Measurements from ENCODE around the gene TFAP2E. TPM values are rescaled to one million over a fixed set of nuclear protein-coding genes. Genes with fewer than 3 reads are reported as not detected.

Gene TFAP2E
- total RNA-seq, 1 donor from 2014 or later = 3.6 TPM

DNA sequence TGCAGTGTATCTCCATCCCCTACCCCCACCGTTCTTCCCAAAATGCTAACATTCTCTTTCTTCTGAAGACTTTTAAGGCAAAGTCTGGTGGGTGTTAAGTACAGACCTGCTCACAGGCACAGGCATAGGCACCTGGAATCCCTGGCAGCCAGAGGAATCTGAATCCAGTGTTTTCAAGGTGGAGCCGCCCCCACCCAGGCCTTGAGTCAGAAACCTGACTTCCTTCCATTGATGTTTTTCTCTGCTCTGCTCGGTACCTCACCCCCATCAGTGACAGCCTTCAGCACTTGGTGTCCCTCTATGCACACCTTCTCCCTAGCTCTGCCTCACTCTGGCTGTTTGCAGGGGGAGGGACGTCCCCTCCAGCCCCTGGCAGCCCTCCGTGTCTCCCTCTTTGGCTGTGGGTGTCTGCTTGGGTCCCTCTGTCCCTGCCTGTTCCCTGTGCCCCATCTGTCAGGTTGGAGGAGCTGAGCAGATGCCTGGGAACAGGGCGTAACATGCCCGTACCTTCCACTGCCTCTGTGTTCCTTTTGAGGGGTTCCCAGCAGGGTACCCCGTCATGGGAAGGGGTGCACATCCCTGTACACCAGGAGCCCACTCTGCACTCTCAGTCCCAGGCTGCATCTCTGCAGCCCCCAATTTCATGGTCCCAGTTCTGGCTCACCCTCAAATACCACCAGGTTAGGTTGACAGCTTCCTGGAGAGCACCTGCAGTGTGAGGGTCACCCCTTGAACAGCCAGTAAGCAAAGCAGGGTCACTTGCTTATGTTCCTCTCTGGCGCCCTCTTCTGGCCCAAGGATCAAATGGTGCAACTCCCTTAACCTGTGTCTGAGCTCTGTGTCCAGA is 8.9 kb upstream of the TFAP2E start:
- peak; percentile 85 for DNase-seq (ENCODE audit: low spot score)
- TF ChIP-seq, protein P1, sequence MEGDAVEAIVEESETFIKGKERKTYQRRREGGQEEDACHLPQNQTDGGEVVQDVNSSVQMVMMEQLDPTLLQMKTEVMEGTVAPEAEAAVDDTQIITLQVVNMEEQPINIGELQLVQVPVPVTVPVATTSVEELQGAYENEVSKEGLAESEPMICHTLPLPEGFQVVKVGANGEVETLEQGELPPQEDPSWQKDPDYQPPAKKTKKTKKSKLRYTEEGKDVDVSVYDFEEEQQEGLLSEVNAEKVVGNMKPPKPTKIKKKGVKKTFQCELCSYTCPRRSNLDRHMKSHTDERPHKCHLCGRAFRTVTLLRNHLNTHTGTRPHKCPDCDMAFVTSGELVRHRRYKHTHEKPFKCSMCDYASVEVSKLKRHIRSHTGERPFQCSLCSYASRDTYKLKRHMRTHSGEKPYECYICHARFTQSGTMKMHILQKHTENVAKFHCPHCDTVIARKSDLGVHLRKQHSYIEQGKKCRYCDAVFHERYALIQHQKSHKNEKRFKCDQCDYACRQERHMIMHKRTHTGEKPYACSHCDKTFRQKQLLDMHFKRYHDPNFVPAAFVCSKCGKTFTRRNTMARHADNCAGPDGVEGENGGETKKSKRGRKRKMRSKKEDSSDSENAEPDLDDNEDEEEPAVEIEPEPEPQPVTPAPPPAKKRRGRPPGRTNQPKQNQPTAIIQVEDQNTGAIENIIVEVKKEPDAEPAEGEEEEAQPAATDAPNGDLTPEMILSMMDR (IDR thresholded peaks at IDR 0.05; ENCODE audit: unreplicated experiment) = peak; percentile 72
- peak overlapping the region; percentile 68 for H3K4me3 Mint-ChIP-seq (ENCODE audit: unreplicated experiment)
- H3K4me1 Mint-ChIP-seq (ENCODE audit: unreplicated experiment) = peaks cover 16% of the 10 kb centered on the region
- H3K9me3 Mint-ChIP-seq (ENCODE audit: unreplicated experiment) = no peaks in the 10 kb centered on the region
- H3K27me3 Mint-ChIP-seq (ENCODE audit: unreplicated experiment) = peaks cover 12% of the 10 kb centered on the region
- H3K27ac Mint-ChIP-seq (ENCODE audit: unreplicated experiment) = peak overlapping the region; percentile 45
- H3K36me3 Mint-ChIP-seq (ENCODE audit: low read depth, unreplicated experiment) = peaks cover 27% of the 10 kb centered on the region

DNA sequence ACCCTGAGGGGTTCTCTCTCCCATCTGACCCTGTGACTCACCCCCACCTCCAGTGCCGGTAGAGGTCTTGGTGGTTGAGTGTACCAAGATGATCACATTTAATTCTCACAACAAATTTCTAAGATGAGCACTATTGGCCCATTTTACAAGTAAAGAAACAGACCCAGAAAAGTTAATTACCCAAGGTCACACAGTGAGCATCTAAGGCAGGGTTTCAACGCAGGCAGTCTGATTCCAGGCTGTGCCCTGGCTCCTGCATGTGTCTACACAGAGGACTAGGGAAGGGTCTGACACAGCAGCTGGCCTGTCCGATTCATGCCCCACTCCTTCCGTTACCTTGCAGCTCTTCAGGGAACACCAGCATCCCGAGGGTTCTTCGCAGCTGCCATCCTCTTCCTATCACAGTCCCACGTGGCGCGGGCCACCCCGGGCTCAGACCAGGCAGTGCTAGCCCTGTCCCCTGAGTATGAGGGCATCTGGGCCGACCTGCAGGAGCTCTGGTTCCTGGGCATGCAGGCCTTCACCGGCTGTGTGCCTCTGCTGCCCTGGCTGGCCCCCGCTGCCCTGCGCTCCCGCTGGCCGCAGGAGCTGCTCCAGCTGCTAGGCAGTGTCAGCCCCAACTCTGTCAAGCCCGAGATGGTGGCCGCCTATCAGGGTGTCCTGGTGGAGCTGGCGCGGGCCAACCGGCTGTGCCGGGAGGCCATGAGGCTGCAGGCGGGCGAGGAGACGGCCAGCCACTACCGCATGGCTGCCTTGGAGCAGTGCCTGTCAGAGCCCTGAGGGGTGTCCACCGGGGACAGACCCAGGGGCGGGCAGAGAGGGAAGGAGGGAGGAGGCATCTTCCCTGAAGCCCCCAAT is 8.0 kb upstream of the TFAP2E start:
- Mint-ChIP-seq H3K4me1 (ENCODE audit: unreplicated experiment) (peaks cover 16% of the 10 kb centered on the region), H3K27me3 (ENCODE audit: unreplicated experiment) (peaks cover 6% of the 10 kb centered on the region), H3K9me3 (ENCODE audit: unreplicated experiment) (no peaks in the 10 kb centered on the region), H3K4me3 (ENCODE audit: unreplicated experiment) (peak overlapping the region; percentile 68), H3K27ac (ENCODE audit: unreplicated experiment) (peak overlapping the region; percentile 45), H3K36me3 (ENCODE audit: low read depth, unreplicated experiment) (peaks cover 27% of the 10 kb centered on the region)
- no peak for DNase-seq (ENCODE audit: low spot score)
- TF ChIP-seq, protein P1 (IDR thresholded peaks at IDR 0.05; ENCODE audit: unreplicated experiment) = peak; percentile 34

DNA sequence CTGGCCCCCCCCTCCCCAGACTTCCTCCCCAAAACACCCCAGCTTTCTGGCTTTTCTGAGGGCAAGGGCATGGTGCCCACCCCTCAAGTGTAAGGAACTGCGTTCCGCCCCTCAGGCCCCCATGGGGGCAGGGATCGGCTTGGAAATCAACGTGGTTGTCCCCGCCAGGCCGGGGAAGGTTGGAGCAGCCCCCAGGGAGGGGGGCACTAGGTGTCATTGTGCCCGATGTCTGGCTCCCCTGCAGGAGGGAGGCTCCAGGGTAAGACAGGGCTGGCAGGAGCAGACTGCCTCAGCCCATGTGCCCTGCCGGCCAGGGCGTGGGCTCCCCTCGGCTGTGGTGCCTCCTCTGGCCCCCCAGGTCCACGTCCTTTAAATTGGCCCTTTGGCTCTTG is 7.4 kb upstream of the TFAP2E start:
- TF ChIP-seq, protein P1 (IDR thresholded peaks at IDR 0.05; ENCODE audit: unreplicated experiment) = no peak
- peaks cover 7% of the 10 kb centered on the region for H3K27me3 Mint-ChIP-seq (ENCODE audit: unreplicated experiment)
- peaks cover 27% of the 10 kb centered on the region for H3K36me3 Mint-ChIP-seq (ENCODE audit: low read depth, unreplicated experiment)
- no peak overlapping the region for H3K27ac Mint-ChIP-seq (ENCODE audit: unreplicated experiment)
- peaks cover 16% of the 10 kb centered on the region for H3K4me1 Mint-ChIP-seq (ENCODE audit: unreplicated experiment)
- H3K9me3 Mint-ChIP-seq (ENCODE audit: unreplicated experiment) = no peaks in the 10 kb centered on the region
- DNase-seq (ENCODE audit: low spot score) = no peak
- H3K4me3 Mint-ChIP-seq (ENCODE audit: unreplicated experiment) = no peak overlapping the region

GRCh38 chr1:35567947-35568558 is 5.1 kb upstream of the TFAP2E start:
- Mint-ChIP-seq H3K9me3 (ENCODE audit: unreplicated experiment) (no peaks in the 10 kb centered on the region), H3K4me3 (ENCODE audit: unreplicated experiment) (no peak overlapping the region), H3K4me1 (ENCODE audit: unreplicated experiment) (peaks cover 16% of the 10 kb centered on the region), H3K36me3 (ENCODE audit: low read depth, unreplicated experiment) (peaks cover 19% of the 10 kb centered on the region), H3K27me3 (ENCODE audit: unreplicated experiment) (peaks cover 12% of the 10 kb centered on the region), H3K27ac (ENCODE audit: unreplicated experiment) (no peak overlapping the region)
- DNase-seq (ENCODE audit: low spot score) = no peak
- TF ChIP-seq, protein P1 (IDR thresholded peaks at IDR 0.05; ENCODE audit: unreplicated experiment) = no peak
